Endothelial cell of umbilical vein (primary cell): ENCODE data around the gene FSTL4. TPM values are rescaled to one million over a fixed set of nuclear protein-coding genes. Genes with fewer than 3 reads are reported as not detected.
"Not testable (repeated sequence)": the region's sequence is repeated elsewhere in the genome, so short reads cannot be mapped to it uniquely, and the experiment has no call there.

ENCODE experiments used
- BruUV-seq: library from RNA; stranded (reverse); fragments of 400-500 nt; replicated peaks from 2 replicates; lab custom pipeline; 2021; lab: Mats Ljungman, UMichigan
- CTCF ChIA-PET: fragments of 300-600, 350-600 bp; sonication (Branson Sonifier 250); formaldehyde crosslinking; loops from one replicate; lab custom pipeline; 2021; ENCODE audit warnings: antibody characterized with exemption, inconsistent platforms; lab: Charles Lee
- POLR2A ChIA-PET: fragments of 300-600, 350-600 bp; sonication (Branson Sonifier 250); formaldehyde crosslinking; loops from one replicate; lab custom pipeline; 2021; ENCODE audit warnings: antibody characterized with exemption, inconsistent platforms; lab: Charles Lee
- DNase-seq: peaks from one replicate; pipeline ENCODE4 v3.0.0-alpha.2; 2011; ENCODE audit warnings: low read depth, low spot score
- FAIRE-seq: peaks from 2 replicates; lab custom pipeline; 2011; peaks lifted over from hg19 to GRCh38; lab: Jason Lieb, UNC
- H2AFZ ChIP-seq: 2 replicates; pipeline ENCODE4 v1.6.0; 2012; ENCODE audit warnings: low read depth, low read length, control low read depth, inconsistent platforms
- H3K27ac ChIP-seq: 2 replicates; pipeline ENCODE4 v1.5.1; 2011; ENCODE audit warnings: low read depth, mild to moderate bottlenecking, control low read depth, low read length, moderate library complexity; ENCODE audit not compliant: insufficient read depth
- H3K27me3 ChIP-seq, 2 experiments: 2 replicates each; pipeline versions ENCODE4 v1.6.0 to v1.6.1; 2011; ENCODE audit warnings: low read length in 2 of 2, mixed read lengths in 1 of 2; ENCODE audit not compliant: control insufficient read depth in 2 of 2, insufficient read depth in 2 of 2
- H3K36me3 ChIP-seq, 2 experiments: 2 replicates in 1 of 2; 3 replicates in 1 of 2; pipeline ENCODE4 v1.5.1; 2011; ENCODE audit warnings: low read length in 2 of 2, mild to moderate bottlenecking in 1 of 2, moderate library complexity in 1 of 2; ENCODE audit not compliant: control insufficient read depth in 2 of 2, insufficient read depth in 2 of 2; ENCODE audit errors: extremely low read depth in 1 of 2
- H3K4me1 ChIP-seq: 3 replicates; pipeline ENCODE4 v1.5.1; 2011; ENCODE audit warnings: mild to moderate bottlenecking, low read length; ENCODE audit not compliant: control insufficient read depth, insufficient read depth; ENCODE audit errors: extremely low read depth
- H3K4me2 ChIP-seq: 2 replicates; pipeline ENCODE4 v1.6.1; 2011; ENCODE audit warnings: low read length, control low read depth, mixed read lengths; ENCODE audit not compliant: insufficient read depth
- H3K4me3 ChIP-seq, 3 experiments: fragments of 200-600 bp in 1 of 3; sonication (generic), shearing (Covaris generic) in 1 of 3; replicated peaks in 1 of 3; 2 replicates each; pipeline ENCODE4 v1.5.1; 2011 to 2016; ENCODE audit warnings: control low read depth in 3 of 3, low read length in 3 of 3, mild to moderate bottlenecking in 2 of 3, inconsistent platforms in 1 of 3, low read depth in 1 of 3, moderate library complexity in 1 of 3; ENCODE audit not compliant: insufficient read depth in 1 of 3
- H3K79me2 ChIP-seq: 2 replicates; pipeline ENCODE4 v1.6.0; 2012; ENCODE audit warnings: low read length, inconsistent platforms; ENCODE audit not compliant: control insufficient read depth, insufficient read depth
- H3K9ac ChIP-seq: replicated peaks from 2 replicates; pipeline ENCODE3; 2011; ENCODE audit warnings: low read length, control low read depth; ENCODE audit not compliant: insufficient read depth; ENCODE audit errors: extremely low read depth
- H3K9me1 ChIP-seq: replicated peaks from 3 replicates; pipeline ENCODE4 v1.6.0; 2011; ENCODE audit warnings: mild to moderate bottlenecking, low read length; ENCODE audit not compliant: control insufficient read depth, insufficient read depth; ENCODE audit errors: extremely low read depth
- H3K9me3 ChIP-seq: replicated peaks from 2 replicates; pipeline ENCODE4 v1.5.1; 2012; ENCODE audit warnings: low read length, inconsistent platforms; ENCODE audit not compliant: control insufficient read depth, insufficient read depth
- H4K20me1 ChIP-seq: replicated peaks from 2 replicates; pipeline ENCODE3; 2011; ENCODE audit warnings: mild to moderate bottlenecking, low read length; ENCODE audit not compliant: control insufficient read depth, insufficient read depth; ENCODE audit errors: extremely low read depth
- CTCF ChIP-seq, 2 donors: IDR thresholded peaks; 1 replicate in 1 of 2; 2 replicates in 1 of 2; pipeline ENCODE4 v1.5.1; 2011; ENCODE audit warnings: low read length in 2 of 2, mild to moderate bottlenecking in 2 of 2, moderate library complexity in 2 of 2, control low read depth in 1 of 2, inconsistent platforms in 1 of 2, low read depth in 1 of 2; ENCODE audit not compliant: insufficient read depth in 1 of 2; ENCODE audit errors: extremely low read depth in 1 of 2
- EZH2 ChIP-seq: IDR thresholded peaks from 2 replicates; pipeline ENCODE4 v1.6.1; 2012; ENCODE audit warnings: borderline replicate concordance, low read depth, mild to moderate bottlenecking, moderate library complexity, low read length, inconsistent platforms; ENCODE audit not compliant: severe bottlenecking
- GATA2 ChIP-seq: IDR thresholded peaks from 2 replicates; pipeline ENCODE4 v1.7.0; 2011; ENCODE audit warnings: low read depth, mild to moderate bottlenecking, moderate library complexity, mixed read lengths, low read length; ENCODE audit not compliant: insufficient read length, insufficient read depth
- MAX ChIP-seq: IDR thresholded peaks from 2 replicates; pipeline ENCODE4 v1.6.1; 2011; ENCODE audit not compliant: insufficient read depth, insufficient read length
- MYC ChIP-seq: IDR thresholded peaks from one replicate; pipeline ENCODE4 v1.6.1; 2011; ENCODE audit warnings: mild to moderate bottlenecking, low read depth, low read length
- POLR2AphosphoS5 ChIP-seq: IDR thresholded peaks from 2 replicates; pipeline ENCODE4 v1.6.1; 2012; ENCODE audit warnings: low read depth, mild to moderate bottlenecking, control low read depth, low read length, moderate library complexity; ENCODE audit not compliant: insufficient read depth
- dilution Hi-C: fragments of 300-500 bp; cut with MboI; formaldehyde crosslinking; loops from one replicate; pipeline ENCODE4 v1.15.0; 2019; ENCODE audit warnings: low sequenced_read_pairs; ENCODE audit not compliant: extremely low pct_ligation_motif_present
- intact Hi-C: fragments of 100-400 bp; cut with micrococcal nuclease; formaldehyde crosslinking; loops from one replicate; pipeline ENCODE4 v1.10.0; 2022
- polyA plus RNA-seq, 4 experiments: library from polyadenylated mRNA; depleted of rRNA in 3 of 4; stranded (reverse) in 3 of 4; unstranded in 1 of 4; fragments of >200 nt; gene quantifications; 2 replicates each; pipeline versions ENCODE4 v1.2.1 to v1.2.3, GENCODE V29; 2011 to 2012; ENCODE audit warnings: missing spikeins in 1 of 4
- total RNA-seq: library from RNA; stranded (reverse); gene quantifications from 2 replicates; pipeline ENCODE4 v1.2.3, GENCODE V29; 2021

FSTL4 gene
- total and polyA plus RNA-seq, 2 donors (not counting 3 experiments of a cell fraction or from before 2014, with no cell fraction given): 0.18 TPM; not detected in 1

- dilution Hi-C loops: no loop called here
- no TSS peak for BruUV-seq
- H3K9me3 ChIP-seq: no peaks in the 10 kb centered on the region
- no peak overlapping the region for H3K27ac ChIP-seq
- no peaks in the 10 kb centered on the region for H4K20me1 ChIP-seq
- DNase-seq (no peak), FAIRE-seq (no peak)
- H3K9me1 ChIP-seq: no peaks in the 10 kb centered on the region
- intact Hi-C loops: no loop called here
- no peak overlapping the region for H3K4me2 ChIP-seq
- ChIA-PET CTCF (interaction anchor here (1.0 to 1.6 kb wide), 3 partner anchors 10 to 42 kb away, joined by 3 to 4 read pairs (median 3); no protein-coding TSS in a partner anchor), POLR2A (no interaction called here)
- H3K4me3 ChIP-seq: no peak overlapping the region
- no peak overlapping the region for H3K9ac ChIP-seq
- no peaks in the 10 kb centered on the region for H3K36me3 ChIP-seq
- H2AFZ ChIP-seq: no peak overlapping the region
- H3K79me2 ChIP-seq: no peaks in the 10 kb centered on the region
- TF ChIP-seq MAX (no peak), GATA2 (no peak)
- H3K4me1 ChIP-seq: no peaks in the 10 kb centered on the region
- no peaks in the 10 kb centered on the region for H3K27me3 ChIP-seq
Measured at GRCh38 chr5:133396814-133397213, 215.5 kb downstream of the FSTL4 start.

- FAIRE-seq (no peak), DNase-seq (no peak)
- no peak overlapping the region for H3K4me2 ChIP-seq
- dilution Hi-C loops (no loop called here), intact Hi-C loops (no loop called here)
- TF ChIP-seq MAX (no peak), MYC (no peak), CTCF (IDR thresholded peaks at IDR 0.05; ENCODE audit: extremely low read depth in 1 of 2, insufficient read depth in 1 of 2, low read depth in 1 of 2, low read length in 2 of 2) (no peak), EZH2 (no peak), POLR2AphosphoS5 (no peak)
- H3K4me3 ChIP-seq: no peak overlapping the region
- H4K20me1 ChIP-seq: no peaks in the 10 kb centered on the region
- H3K9me3 ChIP-seq: no peaks in the 10 kb centered on the region
- no peaks in the 10 kb centered on the region for H3K9me1 ChIP-seq
- no peak overlapping the region for H3K27ac ChIP-seq
- ChIA-PET CTCF (interaction anchor here (1.0 kb wide), 1 partner anchor 42 kb away, joined by 4 read pairs; no protein-coding TSS in a partner anchor), POLR2A (no interaction called here)
- H3K27me3 ChIP-seq: no peaks in the 10 kb centered on the region
- BruUV-seq: no TSS peak
- no peak overlapping the region for H2AFZ ChIP-seq
- no peaks in the 10 kb centered on the region for H3K79me2 ChIP-seq
- H3K9ac ChIP-seq: no peak overlapping the region
- no peaks in the 10 kb centered on the region for H3K4me1 ChIP-seq
- no peaks in the 10 kb centered on the region for H3K36me3 ChIP-seq
Measured at GRCh38 chr5:133396187-133396741, 216.1 kb downstream of the FSTL4 start.

- DNase-seq, CTCF ChIA-PET: not testable (repeated sequence)
Measured at GRCh38 chr5:133395207-133395606, 217.1 kb downstream of the FSTL4 start.

More at GRCh38 chr5:133395207-133395606, 217.1 kb downstream of the FSTL4 start:
- BruUV-seq, intact Hi-C loops, H3K9ac ChIP-seq, H3K4me3 ChIP-seq, H3K4me1 ChIP-seq, POLR2A ChIA-PET, H3K9me3 ChIP-seq, H4K20me1 ChIP-seq, H3K9me1 ChIP-seq, H3K79me2 ChIP-seq, H3K27ac ChIP-seq, H3K27me3 ChIP-seq, H3K4me2 ChIP-seq, H3K36me3 ChIP-seq, H2AFZ ChIP-seq, dilution Hi-C loops, FAIRE-seq: not testable (repeated sequence)
